NCI-H1417 treated with DMSO at 0.1 percent for 48 hours (cell line): ENCODE data around the gene TVP23A.
"Not testable (repeated sequence)": the region's sequence is repeated elsewhere in the genome, so short reads cannot be mapped to it uniquely, and the experiment has no call there.

Experiments
- DNase-seq: peaks from one replicate; lab custom pipeline; 2025; lab: John Stamatoyannopoulos, UW

Gene TVP23A

GRCh38 chr16:10799736-10800135 lies 18.9 kb downstream of the TVP23A start:
- DNase-seq: no peak

DNA sequence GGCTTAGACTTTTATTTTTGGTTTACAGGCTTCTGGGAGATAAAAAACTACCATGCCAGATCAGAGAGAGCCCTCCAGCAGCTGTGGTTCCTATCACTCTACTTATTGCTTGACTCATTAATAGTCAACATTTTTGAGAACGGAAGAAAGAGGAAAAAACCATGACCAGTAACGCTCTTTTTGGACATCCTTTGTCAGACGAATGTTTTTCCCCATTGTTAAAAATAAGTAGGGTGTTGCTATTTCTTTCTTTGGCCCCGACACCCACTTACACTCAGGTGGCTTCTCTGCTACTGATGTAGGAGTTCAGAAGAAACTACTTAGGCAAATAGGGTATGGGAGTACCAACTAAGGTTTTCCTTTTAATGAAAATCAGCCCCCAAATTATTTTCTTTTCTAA lies 27.5 kb downstream of the TVP23A start:
- DNase-seq: no peak

GRCh38 chr16:10788630-10789029 lies 30.0 kb downstream of the TVP23A start:
- DNase-seq: not testable (repeated sequence)

GRCh38 chr16:10787304-10787703 lies 31.3 kb downstream of the TVP23A start:
- DNase-seq: no peak

GRCh38 chr16:10782628-10783027 lies 36.0 kb downstream of the TVP23A start:
- no peak for DNase-seq

GRCh38 chr16:10780628-10781027 lies 38.0 kb downstream of the TVP23A start:
- no peak for DNase-seq

GRCh38 chr16:10779908-10780307 lies 38.7 kb downstream of the TVP23A start:
- DNase-seq: not testable (repeated sequence)

DNA sequence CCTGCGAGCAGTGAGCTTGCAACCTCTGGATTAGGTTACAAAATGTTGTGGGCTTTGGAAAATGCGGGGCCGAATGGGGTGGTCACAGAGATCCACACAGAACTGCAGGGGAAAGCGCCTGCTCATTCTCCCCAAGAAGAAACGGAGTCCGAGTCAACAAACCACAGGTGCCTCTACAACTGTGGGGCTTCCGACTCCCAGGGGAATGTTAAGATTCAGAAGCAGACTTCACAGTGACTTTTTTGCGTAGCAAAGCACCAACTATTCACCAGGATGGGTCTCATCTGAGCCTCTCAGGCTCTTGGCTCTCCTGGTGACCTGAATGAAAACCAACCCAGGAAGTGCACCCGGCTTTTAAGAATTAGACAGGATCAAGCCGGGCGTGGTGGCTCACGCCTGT lies 41.2 kb downstream of the TVP23A start:
- DNase-seq: no peak

GRCh38 chr16:10776923-10777322 lies 41.7 kb downstream of the TVP23A start:
- not testable (repeated sequence) for DNase-seq

- DNase-seq: no peak
Observed at GRCh38 chr16:10776280-10776679, 42.3 kb downstream of the TVP23A start.

GRCh38 chr16:10770907-10771306 lies 47.7 kb downstream of the TVP23A start:
- DNase-seq: no peak

DNA sequence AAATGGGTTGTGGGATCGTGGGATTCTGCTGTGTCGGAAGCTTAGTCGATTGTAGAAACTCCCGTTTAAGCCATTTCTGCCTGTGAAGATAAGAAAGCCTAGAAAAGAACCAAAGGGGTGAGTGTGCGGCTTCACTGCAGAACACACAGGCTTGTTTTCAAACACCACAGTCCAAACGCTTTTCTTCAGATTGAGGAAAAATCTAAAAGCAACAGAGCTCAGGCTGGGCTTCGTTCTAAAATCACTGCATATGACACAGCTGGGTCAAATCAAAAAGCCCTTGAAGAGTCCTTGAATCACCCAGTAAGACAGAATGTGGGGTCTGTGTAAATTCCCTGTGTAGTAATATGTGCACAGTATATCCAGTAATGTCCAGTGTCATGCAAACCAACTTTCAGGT lies 49.2 kb downstream of the TVP23A start:
- DNase-seq: no peak

DNA sequence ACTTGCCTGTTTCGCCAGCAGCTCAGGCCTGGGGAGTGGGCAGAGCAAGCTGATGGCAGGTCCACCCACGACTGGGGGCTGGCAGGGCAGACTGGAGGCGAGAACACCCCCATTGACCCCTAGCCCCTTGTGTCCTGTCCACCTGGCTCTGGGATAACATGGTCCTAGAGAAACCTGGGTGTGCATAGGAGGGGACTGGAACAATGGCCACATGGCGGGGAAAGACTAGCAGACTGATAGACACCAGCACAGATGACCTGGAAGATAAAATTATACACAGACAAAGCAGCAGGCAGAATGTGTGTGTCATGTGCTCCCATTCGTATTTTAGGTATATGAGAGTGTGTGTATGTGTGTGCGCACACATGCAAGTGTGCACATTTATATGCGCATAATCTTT lies 51.5 kb downstream of the TVP23A start:
- no peak for DNase-seq

- no peak for DNase-seq
Observed at GRCh38 chr16:10765772-10766171, 52.8 kb downstream of the TVP23A start.

DNA sequence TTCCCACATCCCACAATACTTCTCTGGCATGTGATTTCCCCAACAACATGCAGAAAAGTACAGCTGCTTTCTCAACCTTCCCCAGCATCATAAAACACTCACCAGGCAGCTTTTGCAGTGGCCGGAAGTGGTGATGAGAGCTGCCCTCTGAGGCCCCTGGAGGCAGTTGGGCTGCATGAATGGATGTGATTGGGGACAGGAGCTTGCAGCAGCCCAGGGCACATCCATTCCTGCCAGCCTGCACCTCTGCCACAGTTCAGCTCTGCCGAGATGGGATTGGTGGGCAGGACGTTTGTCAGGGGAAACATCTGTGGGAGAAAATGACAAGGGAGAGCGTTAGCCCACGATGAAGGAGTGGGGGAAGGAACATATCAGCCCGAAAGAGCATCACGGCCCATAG lies 55.1 kb downstream of the TVP23A start:
- DNase-seq: no peak

DNA sequence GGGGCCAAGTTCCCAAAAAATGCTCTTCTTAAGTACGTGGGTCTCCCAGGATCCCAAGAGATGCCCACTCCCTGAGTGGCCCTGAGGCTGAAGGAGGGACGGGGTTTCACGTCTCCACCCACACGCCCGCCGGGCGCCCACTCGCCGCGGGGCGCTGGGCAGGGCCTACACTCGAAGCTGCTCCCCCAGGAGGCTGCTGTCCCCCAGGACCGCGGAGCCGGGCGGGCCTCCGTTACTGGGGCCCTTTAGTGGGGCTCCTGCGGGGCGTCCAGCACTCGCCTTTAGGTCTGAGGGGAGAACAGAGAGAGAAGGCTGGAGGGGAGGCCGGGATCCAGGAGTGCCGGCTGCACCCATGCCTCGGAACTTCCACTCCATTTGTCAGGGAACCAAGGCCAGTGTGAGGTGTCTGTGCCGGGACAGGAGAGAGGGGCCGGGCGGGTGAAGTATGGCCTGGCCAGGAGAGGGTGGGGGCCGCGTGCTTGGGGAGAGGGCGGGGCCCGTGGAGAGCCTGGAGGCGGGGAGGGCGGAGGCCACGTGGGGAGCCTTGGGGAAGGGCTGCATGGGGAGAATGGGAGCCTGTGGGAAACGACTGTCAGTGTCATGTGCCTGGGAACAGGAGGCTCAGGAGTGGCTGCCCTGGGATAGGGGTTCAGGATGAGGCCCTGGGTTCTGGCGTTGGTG lies 56.1 kb downstream of the TVP23A start:
- DNase-seq: no peak

DNA sequence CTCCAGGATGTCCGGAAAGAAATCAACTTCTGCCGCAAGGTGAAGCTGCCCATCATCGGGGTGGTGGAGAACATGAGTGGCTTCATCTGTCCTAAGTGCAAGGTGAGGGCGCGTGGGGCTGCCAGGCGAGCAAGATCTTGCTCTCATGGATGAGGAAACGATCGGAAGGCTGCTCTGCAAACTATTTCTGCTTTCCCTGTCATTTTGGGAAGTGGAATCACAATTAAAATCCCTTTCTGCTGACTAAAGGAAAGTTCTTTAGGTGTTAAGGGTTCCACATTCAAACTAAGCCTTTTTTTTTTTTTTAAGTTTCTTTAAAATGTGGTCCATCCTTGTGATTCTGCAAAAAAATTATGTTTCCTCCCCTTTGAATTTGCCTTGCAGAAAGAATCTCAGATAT lies 57.2 kb downstream of the TVP23A start:
- DNase-seq: no peak

- no peak for DNase-seq
Observed at GRCh38 chr16:10760858-10761257, 57.7 kb downstream of the TVP23A start.

GRCh38 chr16:10756574-10756973 lies 62.0 kb downstream of the TVP23A start:
- no peak for DNase-seq

GRCh38 chr16:10754941-10755340 lies 63.7 kb downstream of the TVP23A start:
- no peak for DNase-seq

DNA sequence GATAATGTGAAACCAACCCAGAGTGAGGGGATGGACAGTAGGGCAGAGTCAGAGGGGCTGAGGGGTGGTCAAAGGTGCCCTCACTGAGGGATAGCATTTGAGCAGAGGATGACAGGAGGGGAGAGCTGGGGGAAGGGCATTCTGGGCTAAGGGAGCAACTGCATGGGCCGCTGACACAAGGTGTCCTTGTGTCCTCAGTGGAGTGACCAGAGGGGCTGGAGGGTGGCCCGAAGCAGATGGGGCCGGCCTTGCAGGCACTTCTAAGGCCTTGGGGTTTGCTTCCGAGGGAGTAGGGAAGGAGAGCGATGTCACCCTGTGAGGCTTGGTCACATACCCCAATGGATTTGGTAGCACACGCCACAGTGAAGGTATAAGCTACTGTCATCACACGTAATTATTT lies 64.9 kb downstream of the TVP23A start:
- no peak for DNase-seq

DNA sequence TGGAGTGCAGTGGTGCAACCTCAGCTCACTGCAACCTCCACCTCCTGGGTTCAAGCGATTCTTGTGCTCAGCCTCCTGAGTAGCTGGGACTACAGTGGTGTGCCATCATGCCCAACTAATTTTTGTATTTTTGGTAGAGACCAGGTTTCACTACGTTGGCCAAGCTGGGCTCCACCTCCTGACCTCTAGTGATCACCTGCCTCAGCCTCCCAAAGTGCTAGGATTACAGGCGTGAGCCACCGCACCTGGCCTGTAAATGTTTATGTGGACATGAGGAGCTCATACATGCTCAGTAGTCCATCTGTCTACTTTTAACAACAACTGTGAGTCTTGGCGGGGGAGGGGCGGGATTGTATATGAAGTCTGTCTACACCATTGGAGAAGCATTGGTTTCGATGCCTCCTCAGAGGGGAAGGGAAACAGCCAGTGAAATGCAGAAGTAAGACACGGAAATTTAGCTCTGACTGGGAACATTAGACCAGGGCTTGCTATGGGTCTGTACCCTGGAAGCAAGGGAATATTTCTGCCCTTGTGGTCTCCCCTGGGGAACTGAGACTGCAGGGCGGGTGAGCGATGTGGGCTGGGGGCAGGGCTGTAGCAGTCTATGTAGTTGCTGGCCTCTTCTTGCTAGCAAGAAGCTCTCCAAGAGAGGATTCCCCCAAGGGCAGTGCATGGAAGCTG lies 65.6 kb downstream of the TVP23A start:
- no peak for DNase-seq

DNA sequence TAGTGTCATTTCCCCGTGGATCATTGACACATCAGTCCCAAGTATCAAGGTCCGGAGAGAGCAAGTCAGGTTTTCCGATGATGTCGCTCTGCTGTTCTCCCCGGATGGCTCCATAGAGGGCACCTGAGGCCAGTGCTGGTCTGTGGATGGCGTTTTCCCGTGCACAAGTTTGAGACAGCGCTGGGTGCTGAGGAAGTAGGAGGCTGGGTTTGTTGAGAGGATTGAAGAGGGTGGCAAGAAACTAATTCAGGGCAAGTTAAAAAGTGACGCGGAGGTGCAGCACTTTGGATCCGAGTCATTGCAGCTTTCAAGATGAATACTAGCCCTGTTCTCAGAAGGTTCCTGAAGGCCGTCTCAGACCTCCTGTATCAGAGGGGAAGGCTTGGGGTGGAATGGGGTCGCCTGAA lies 67.3 kb downstream of the TVP23A start:
- no peak for DNase-seq

GRCh38 chr16:10750793-10751192 lies 67.8 kb downstream of the TVP23A start:
- no peak for DNase-seq
